Spleen (tissue), 7 donors: ENCODE measurements around the gene ZNF777.
A peak's percentile ranks its signal among the peaks of the same experiment; 100 is the strongest.

Experiments
- CTCF ChIP-seq, 11 experiments: fragments of 200-600 bp in 7 of 11; fragments of 450-650 bp in 4 of 11; sonication (generic) in 4 of 11; IDR thresholded peaks in 8 of 11; conservative IDR thresholded peaks in 3 of 11; 1 replicate in 7 of 11; 2 replicates in 4 of 11; pipeline versions ENCODE4 v1.4.0 to v1.8.0; 2016 to 2021; ENCODE audit warnings: antibody characterized with exemption in 11 of 11, inconsistent platforms in 4 of 11, mild to moderate bottlenecking in 1 of 11
- POLR2A ChIP-seq, 3 donors: fragments of 450-650 bp; IDR thresholded peaks; one replicate each; pipeline ENCODE4 v1.5.1; 2017; ENCODE audit warnings: antibody characterized with exemption in 3 of 3, mild to moderate bottlenecking in 1 of 3
- POLR2AphosphoS5 ChIP-seq, 3 donors: sonication (generic); formaldehyde crosslinking; IDR thresholded peaks; one replicate each; pipeline ENCODE4 v1.5.1; 2017; ENCODE audit warnings: antibody characterized with exemption in 3 of 3
- donor health status: DM: no; HTN: no; CAD: no; lungs with moderate emphysema.
- donor health status: DM: no; HTN: no; CAD: no.
- donor health status: DM: no; HTN: no; CAD: no.

DNA sequence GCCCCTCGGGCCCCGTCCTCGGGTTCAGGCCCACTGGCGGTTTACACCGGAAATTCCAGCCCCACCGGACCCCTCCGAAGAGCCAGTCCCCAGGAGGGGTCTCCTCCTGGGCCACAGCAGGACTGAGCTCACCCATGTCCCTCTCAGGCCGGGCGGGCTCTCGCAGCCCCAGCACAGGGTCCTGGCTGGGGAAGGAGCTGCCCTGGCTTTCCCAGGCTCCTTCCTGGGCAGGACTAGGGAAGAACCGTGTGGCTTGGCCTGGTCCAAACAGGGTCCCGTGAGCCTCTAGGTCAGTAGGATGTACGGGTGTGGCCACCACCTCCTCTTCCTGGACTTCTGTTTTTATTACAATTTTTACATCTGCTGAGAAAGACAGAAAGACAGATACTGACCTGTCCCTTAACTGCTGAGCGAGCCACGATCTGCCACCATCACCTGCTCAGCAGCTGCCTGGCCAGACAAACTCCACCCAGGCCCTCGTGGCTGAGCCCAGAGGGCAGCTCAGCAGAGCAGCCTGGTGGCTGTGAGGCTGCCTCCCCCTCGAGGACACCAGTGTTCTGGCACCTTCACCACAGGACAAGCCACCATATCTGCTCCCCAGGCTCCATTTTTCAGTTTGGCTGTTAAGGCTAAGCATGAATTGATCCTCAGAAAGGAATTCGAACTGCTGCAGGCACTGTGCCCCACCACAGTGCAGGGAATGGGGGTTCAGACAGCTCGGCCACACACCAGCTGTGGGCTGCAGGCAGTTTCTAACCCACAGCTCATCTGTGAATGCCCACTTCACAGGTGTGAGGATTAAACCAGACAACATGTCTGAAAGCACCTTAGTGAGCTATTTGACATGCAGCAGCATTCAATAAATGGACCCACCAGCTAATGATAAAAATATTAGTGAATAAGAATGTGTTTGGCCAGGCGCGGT is 14.5 kb upstream of the ZNF777 start:
- TF ChIP-seq POLR2A (IDR thresholded peaks at IDR 0.05) (no peak), CTCF (IDR thresholded peaks at IDR 0.05 in 8 of 11, conservative IDR thresholded peaks at IDR 0.05 in 3 of 11) (no peak), POLR2AphosphoS5 (IDR thresholded peaks at IDR 0.05) (peak in 1 of 3 donors; percentile 20)
